Epithelial cell of proximal tubule (primary cell): ENCODE results near the gene AKR1C1. TPM values are rescaled to one million over a fixed set of nuclear protein-coding genes. Genes with fewer than 3 reads are reported as not detected.
"Not testable (repeated sequence)": the region's sequence is repeated elsewhere in the genome, so short reads cannot be mapped to it uniquely, and the experiment has no call there.

Source experiments
- DNase-seq: peaks from one replicate; pipeline ENCODE4 v3.0.0-alpha.2; 2011; ENCODE audit warnings: low read depth
- H3K4me3 ChIP-seq: 2 replicates; pipeline ENCODE4 v1.5.1; 2011; ENCODE audit warnings: low read depth, mild to moderate bottlenecking, low read length
- total RNA-seq: library from RNA; depleted of rRNA; stranded (reverse); fragments of >200 nt; gene quantifications from 2 replicates; pipeline ENCODE4 v1.2.3, GENCODE V29; 2015
- TF ChIP-seq, protein P1 (sequence below): conservative IDR thresholded peaks from 2 replicates; pipeline ENCODE4 v1.5.1; 2012; ENCODE audit warnings: low read depth, mild to moderate bottlenecking, low read length

Gene AKR1C1
- total RNA-seq, 1 donor from 2014 or later: 1.6 TPM

GRCh38 chr10:5012595-5012994 is 49.4 kb downstream of the AKR1C1 start:
- TF ChIP-seq, protein P1, sequence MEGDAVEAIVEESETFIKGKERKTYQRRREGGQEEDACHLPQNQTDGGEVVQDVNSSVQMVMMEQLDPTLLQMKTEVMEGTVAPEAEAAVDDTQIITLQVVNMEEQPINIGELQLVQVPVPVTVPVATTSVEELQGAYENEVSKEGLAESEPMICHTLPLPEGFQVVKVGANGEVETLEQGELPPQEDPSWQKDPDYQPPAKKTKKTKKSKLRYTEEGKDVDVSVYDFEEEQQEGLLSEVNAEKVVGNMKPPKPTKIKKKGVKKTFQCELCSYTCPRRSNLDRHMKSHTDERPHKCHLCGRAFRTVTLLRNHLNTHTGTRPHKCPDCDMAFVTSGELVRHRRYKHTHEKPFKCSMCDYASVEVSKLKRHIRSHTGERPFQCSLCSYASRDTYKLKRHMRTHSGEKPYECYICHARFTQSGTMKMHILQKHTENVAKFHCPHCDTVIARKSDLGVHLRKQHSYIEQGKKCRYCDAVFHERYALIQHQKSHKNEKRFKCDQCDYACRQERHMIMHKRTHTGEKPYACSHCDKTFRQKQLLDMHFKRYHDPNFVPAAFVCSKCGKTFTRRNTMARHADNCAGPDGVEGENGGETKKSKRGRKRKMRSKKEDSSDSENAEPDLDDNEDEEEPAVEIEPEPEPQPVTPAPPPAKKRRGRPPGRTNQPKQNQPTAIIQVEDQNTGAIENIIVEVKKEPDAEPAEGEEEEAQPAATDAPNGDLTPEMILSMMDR: no peak
- no peak for DNase-seq

DNA sequence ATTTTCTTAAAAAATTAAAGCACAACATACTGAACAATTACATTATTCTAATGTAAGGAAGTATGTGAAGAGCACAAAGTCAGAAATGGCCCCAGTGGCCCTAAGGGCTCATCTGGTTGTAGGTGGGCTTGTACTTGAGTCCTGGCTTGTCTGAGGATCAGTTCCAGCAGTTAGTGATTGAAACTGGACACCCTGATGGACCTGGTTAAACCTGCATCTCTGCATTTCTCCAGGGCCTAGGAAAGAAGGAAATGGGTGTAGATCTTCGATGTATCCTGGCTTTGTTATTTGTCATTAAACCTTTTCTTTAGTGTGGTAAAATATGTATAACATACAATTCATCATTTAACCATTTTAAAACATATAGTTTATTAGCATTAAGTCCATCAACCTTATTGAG is 50.2 kb downstream of the AKR1C1 start:
- no peak for DNase-seq
- no peak overlapping the region for H3K4me3 ChIP-seq
- TF ChIP-seq, protein P1: no peak

More at GRCh38 chr10:5012595-5012994, 49.4 kb downstream of the AKR1C1 start:
- no peak overlapping the region for H3K4me3 ChIP-seq

DNA sequence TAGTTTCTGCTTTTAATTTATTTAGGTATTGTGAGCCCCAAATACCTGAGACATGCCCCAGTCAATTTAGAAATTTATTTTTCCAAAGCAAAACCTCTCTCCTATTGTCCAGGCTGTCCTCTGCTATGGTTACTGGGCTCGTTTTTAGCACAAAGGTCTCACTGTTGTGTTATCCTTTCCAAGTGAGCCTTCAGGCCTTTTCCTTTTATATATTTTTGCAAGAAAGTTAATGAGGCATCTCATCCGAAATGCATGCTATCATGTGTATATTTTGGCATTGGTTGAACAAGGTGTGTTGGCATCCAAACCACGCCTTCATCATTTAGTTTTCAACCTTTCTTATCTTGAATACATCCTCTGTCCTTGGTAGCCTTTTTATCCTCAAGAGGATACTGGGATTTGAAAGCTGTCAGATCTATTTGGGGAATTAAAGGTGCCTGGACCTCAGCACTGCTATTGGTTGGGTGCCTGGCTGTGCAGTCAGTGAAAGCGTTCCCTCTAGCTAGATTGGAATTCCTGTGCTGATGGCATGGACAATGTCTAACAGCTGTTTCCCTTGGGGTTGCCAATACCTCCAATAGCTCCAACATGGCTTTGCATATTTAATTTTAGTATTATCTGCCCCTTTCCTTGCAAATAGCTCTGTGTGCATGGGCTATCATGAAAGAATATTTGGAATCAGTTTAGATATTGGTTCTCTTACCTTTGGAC is 51.1 kb downstream of the AKR1C1 start:
- DNase-seq, H3K4me3 ChIP-seq: not testable (repeated sequence)

DNA sequence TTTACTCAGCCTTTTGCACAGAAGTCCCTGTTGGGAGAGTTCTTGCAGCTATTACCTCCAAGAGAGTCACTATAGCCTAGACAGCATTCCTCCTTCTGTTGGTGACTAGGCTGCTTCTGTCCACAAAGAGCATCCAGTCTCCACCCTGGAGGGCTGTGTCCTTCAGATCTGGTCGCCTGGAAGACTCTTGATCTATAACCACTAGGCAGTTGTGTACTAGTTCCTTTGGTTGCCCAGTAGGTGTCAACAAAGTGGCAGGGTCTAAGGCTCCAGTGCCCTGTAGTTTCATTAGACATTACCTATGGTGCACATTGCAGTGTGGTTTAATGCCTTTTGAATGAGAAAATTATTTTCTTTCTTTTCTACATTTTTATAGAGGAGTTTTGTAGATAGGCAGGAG is 51.7 kb downstream of the AKR1C1 start:
- DNase-seq: no peak
- TF ChIP-seq, protein P1: peak; percentile 71
- no peak overlapping the region for H3K4me3 ChIP-seq

DNA sequence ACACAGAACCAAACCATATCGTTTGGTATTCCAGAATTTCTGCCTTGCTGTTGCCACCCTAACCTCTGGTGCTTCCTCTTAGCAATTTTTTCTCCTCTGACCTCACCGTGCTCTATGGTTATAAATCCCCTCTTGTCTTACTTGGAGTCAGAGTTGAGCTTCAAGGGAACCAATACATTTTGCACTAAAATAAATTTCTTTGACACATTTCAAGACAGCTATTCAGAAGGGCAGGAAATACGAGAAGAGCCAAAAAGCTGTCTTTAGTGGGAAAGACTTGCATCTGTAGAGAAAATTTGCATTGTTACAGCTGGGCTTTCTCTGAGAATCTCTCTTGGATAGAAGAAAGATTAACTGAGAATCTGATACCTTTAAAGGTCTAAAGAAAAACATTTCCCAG is 54.9 kb downstream of the AKR1C1 start:
- no peak for DNase-seq
- no peak overlapping the region for H3K4me3 ChIP-seq
- TF ChIP-seq, protein P1: no peak

- TF ChIP-seq, protein P1: peak; percentile 55
- not testable (repeated sequence) for DNase-seq, H3K4me3 ChIP-seq
These were observed 55.6 kb downstream of the AKR1C1 start for GRCh38 chr10:5018671-5019277.

DNA sequence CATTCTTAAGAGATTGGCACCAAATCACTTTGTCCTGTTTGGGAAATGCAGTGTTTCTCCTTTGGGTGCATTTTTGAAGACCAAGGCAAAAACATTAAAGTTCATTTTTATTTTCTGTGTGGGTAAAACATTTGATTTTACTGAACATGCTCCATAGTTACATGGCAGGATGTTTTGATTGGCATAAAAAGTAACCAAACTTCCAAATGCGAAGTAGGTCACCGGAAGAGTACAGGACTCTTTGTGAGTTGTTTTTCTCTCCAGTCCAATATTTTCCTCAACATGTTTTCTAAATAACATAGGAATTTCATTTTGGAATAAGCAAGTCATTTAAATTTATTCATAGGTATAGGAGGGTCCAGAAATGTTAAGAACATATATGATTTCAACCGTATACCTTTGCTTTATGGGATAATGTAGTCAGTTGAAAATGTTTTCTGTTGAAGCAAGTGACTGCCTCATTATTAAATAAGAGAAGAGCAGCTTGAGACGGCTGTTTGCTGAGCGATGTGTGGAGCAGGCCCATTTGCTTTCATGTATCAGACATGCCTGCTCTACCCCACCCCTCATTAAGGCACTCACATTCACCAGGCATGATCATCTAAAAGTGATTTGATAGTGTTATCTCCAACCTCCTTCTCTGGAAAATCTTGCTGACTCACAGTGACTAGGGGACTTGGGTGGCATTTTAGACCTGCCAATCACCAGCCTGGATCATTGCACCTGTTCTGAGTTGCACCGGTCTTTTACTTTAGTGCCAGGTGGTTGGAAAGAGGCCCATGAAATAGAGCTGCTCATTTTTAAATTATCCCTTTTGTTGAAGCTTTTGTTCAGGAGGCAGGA is 56.8 kb downstream of the AKR1C1 start:
- H3K4me3 ChIP-seq, DNase-seq: not testable (repeated sequence)

DNA sequence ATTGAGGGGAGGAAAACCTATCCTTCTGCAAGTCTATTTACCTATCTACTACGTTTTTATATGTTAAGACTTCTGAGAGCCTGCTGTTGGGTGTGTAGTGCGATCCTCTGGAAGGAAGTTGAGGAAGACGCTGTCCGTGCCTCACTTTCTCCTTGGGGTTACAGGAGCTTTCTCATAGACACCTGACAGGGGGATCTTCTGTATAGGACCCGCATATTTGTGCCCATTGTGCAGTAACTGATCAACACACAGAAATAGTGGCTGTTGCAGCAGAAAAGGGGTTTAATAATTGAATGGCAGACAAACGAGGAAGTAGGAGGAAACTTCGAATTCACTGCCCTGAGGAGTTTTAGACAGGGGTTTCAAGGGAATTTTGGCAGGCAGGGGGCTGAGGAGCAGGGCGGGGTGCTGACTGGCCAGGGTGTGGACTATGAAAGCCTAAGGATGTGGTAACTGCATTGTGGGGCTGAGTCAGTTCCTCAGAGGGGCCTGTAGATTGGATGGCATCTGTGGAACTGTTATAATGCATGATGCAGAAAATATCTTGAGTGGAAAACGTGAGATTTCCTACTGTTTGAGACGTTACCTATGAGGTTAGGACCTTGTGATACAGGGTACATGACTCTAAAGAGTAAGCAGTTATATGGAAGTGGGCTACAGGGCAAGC is 58.5 kb downstream of the AKR1C1 start:
- not testable (repeated sequence) for H3K4me3 ChIP-seq, DNase-seq
